Stimulated activated CD4-positive, alpha-beta T cell treated with anti-CD3 and anti-CD28 coated beads, Interleukin-1b, Interleukin-23, amount 100 ng/mL, for 1 hour (primary cell): ENCODE data around the gene ATP5PB.

Experiments used
- DNase-seq, 2 donors: peaks; one replicate each; pipeline ENCODE4 v3.0.0-alpha.2; 2020; ENCODE audit warnings: low read depth in 2 of 2

ATP5PB gene, protein sequence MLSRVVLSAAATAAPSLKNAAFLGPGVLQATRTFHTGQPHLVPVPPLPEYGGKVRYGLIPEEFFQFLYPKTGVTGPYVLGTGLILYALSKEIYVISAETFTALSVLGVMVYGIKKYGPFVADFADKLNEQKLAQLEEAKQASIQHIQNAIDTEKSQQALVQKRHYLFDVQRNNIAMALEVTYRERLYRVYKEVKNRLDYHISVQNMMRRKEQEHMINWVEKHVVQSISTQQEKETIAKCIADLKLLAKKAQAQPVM

DNA sequence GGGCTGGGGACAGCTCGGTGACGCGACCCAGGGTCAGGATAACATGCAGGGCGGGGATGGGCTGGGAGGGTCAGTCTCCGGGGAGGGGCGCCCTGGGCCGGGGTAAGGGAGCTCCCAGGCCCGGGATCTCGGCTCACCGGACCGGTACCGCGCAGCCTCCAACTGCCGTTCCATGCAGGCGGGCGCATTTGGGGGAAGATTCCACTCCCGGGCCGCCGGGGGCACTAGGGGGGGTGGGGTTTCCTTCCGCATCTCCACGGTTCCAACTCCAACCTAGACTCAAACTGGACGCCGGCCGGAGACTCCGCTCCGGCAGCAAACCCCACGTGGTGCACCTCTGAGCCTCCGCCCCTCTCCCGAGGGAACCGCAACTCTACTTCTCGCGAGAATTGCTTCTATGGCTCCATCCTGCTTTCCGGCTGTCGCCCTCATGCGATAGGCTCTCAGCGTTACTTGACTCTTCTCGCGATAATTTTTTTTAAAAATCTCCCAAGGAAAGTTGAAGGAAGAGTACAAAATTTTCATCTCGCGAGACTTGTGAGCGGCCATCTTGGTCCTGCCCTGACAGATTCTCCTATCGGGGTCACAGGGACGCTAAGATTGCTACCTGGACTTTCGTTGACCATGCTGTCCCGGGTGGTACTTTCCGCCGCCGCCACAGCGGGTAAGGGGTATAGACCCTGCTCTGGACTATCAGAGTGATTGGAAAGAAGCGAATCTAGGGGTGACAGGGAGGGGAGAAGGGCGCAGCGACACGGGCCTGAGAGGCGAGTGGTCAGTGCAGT is at the start of gene ATP5PB, which contains the start of gene WDR77:
Gene ATP5PB (plus strand): TSS at position 547 of the 785 bp plus-strand sequence. CDS start 78 bp downstream, at position 625.
Gene WDR77 (minus strand): TSS at position 339 of the 785 bp plus-strand sequence. CDS start 87 bp downstream, at position 252.
- DNase-seq, result peak; percentile 58 to 80

DNA sequence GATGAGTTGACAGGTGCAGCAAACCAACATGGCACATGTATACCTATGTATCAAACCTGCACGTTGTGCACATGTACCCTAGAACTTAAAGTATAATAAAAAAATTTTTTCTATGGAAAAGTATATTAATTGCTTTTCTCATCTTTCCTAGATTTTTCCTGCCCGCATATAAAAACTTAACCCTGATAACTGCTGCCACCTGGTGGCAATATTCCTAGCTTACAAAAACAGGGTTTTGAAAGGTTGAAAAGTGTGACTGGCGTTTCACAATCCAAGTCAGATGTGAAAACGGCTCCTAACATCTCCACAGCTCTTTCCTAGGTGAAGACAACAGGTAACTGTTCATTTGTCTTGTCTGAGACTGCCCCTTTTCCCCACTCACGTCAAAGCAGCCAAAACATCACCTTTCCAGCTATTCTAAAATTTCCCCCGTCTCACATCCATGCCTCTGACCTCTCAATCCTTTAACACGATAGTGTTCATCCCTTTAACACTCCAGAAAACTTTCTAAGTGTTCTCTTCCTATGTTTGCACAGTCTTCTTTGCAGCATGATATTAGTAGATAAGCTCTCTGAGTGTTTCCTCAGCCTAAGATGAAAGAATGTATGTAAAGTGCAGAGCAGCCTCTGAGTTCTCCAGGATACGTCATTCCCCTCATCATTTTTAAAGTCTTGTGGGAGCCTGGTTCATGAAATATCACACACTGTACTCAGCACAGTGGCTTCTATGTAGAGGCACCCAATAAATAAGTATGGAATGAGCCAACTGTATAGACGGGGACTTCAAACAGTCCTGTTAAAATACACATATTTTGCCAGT is 49.3 kb upstream of the ATP5PB start:
- DNase-seq, result peak in 1 of 2 donors; percentile 8

DNA sequence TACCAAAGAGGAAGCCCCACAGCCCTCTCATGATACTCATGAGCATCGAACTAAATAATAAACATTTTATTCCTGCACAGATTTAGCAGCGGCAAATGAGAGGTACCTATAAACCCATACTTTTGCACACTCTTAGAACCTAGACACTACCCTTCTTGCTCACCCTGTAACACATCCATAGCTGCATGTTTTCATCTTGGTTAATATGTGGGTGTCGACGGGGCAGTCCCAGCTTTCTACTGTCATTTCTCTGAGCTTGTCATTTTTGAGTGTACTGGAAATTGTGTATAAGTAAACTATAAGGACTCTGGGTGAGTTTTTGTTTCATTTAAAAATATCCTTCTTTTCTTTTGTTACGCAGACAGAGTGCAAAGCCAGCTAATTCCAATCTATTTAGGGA is 47.2 kb upstream of the ATP5PB start:
- DNase-seq, result no peak

DNA sequence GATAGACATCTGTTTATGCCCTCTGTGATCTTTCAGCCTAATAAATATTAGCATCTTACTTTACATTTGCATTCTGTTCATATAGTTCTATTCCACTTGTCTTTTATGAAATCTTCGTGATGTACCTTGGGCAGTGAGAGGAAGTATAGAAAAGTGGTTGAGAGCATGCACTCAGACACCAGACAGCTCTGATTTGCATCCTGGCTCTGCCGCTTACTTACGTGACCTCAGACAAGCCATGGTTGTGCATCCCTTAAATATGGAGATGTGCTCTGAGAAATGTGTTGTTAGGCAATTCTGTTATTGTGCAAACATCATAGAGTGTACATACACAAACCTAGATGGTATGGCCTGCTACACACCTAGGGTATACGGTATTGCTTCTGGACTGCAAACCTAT is 44.7 kb upstream of the ATP5PB start:
- no peak for DNase-seq

DNA sequence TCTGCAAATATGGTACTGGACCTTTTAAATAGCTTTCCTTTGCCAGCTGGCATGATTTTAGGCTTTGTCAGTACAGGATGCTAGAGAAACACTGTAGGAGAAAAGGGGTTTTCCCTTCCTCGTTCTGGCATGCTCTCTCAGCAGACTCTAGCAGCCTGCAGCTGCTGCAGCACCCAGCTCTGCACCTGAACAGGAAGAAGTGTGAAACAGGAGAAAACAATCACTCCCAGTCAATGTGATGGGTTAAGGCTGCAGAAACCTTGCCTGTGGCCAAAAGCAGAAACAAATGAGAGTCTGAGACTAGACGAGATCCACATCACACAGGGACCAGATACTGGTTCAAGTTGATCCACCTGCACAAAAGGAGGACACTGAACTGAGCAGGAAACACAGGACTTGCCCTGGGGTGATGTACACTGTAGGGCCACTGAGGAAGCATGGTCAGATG is 42.9 kb upstream of the ATP5PB start:
- no peak for DNase-seq

DNA sequence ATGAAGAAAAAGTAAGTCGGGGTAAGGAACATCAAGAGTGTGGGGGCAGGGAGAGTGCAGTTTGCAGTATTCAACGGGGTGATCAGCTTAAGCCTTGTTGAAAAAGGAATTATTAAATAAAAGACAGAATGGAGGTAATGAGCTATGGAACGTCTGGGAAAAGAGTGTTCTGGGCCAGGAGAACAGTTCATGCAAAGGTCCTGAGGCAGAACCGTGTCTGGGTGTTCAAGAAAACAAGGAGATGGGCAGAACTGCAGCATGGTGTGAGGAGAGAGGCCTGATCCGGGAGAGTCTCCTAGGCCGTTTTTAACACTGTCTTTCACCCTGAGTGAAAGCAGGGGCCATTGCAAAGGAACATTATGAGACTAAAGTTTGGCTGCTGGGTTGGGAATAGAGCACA is 42.0 kb upstream of the ATP5PB start:
- no peak for DNase-seq

DNA sequence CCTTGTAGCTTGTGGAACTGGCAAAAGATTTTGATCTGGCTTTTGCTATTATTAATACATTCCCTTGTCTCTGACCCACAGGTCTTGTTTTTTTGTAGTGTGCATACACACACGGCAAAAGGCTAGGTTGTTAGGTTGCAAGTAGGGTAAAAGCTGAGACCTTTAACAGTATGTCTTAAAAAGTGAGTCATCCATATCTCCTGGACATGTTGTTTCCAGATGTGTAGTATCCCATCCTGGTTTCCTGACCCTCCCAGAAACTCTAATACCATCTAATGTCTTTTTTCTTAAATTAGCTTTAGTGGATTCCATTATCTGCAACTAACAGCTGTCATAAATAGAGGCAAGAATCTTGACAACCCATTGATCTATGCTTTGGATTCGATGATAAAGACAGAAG is 36.4 kb upstream of the ATP5PB start:
- DNase-seq, result no peak

DNA sequence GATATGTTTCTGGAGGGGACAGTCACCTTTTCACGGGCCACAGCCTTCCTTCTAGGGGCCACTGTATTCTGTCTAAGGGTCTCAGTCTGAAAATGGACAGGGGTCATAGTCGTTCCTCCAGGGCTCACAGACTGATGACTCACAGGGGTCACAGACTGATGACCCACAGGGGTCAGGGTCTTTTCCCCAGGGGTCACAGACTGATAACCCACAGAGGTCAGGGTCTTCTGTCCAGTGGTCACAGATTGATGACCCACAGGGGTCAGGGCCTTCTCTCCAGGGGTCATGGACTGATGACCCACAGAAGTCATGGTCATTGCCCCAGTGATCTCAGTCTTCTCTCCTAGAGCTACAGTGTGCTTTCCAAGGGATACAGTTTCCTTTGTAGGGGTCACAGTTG is 34.5 kb upstream of the ATP5PB start:
- no peak for DNase-seq

DNA sequence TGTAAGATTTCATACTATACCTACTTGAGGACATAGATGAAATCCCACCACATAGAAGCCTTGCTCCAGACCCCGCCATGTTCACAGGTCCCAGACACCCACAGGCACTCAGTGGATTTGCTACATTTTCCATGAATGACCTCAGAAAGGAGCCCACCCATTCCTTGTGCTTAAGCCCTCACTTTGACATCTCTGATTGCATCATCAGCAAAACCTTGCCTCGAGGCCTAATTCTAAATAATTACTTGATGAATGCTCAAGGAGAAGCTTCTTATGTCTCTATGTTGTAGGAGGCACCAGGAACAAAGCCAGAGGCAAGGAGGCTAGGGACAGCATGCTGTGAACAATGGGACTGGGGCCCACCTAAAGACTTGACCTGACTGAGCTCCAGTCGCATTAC is 33.8 kb upstream of the ATP5PB start:
- DNase-seq, result no peak

DNA sequence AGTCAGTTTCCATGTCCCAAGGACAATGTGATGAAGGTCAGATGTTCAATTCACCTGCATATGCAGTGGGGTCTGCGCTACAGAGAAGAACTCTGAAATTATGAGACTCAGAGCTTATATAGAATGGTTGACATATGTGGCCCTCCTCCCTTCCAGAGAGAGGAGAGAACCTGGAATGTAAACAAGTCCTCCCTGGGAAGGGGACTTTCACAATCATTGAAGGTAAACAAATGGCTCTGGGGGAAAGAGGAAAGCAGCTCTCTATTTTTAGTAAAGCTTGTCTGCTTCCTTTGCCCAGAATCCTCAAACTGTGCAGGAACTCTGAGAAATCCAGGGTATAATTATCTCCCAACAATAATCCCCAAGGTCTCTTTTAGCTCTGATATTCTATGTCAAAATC is 31.5 kb upstream of the ATP5PB start:
- no peak for DNase-seq

DNA sequence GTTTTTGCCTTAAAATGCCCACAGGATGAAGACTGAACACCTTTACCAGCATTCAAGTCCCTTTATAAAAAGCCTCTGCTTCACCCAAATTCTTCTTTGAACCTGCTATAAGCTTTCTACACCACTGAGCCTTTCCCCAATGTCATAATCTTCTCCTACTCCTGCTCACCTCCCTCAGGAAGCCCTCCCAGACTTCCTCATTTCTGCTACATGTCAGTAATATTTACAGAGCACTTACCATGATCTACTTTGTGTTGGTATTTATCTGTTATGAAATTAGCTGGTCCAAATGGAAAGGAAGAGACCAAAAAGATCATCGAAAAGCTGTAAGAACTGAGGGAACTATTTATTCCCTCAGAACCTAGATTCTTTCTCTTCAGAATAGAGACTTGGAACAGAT is 30.2 kb upstream of the ATP5PB start:
- no peak for DNase-seq

DNA sequence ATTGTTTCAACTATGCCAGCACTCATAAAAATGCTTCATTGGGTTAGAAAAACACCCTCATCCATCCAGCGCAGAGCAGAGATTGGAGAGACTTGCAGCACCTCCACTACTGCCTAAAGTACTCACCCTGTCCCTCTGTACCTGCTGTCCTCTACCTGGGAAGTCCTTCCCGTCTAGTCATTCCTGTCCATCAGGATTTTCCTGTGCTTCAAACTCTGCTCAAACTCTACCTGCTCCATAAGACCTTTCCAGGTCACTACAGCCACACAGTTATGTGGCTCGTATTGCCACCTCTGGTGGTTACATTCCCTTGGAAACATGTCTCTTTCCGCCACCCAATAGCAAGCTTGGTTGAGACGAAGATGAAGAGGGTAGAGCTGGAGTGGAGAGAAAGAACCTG is 28.9 kb upstream of the ATP5PB start:
- DNase-seq, result no peak

DNA sequence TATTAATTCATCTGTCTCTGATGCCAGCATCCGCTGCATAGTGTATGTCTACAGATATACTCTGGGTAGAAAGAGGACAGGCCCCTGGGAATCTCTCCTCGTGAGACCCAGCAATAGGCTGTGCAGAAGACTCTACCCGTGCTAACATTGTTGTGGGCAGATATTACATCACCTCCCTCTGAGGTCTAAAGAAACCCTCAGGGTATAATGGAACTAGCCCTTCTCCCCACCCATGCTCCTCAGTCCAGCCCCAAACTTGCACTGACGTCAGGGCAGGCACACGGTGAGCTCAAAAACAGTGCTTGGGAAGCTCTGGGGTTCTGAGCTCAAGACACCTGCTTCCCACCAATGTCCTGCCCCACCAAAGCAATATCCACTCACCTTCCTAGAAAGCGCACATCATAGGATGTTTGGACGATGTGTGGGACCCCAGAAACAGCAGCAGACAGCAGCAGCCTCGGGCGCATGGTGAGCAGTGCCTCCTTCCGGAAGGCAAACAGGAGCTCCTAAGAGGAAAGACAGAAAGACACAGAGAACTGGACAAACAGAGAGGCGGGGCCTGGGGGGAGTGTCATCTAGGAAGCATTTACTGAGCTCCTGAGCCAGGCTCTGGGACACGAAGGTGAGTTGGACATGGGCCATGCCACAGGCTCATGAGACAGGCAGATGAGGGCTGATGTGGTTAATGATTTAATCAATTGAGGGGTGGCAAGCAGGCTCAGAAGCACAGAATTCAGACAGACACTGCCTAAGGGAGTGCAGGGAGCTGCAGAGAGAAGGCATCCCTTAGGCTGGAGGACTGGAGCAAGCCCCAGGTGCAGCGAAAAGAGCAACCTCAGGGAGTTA is 26.5 kb upstream of the ATP5PB start:
- no peak for DNase-seq

DNA sequence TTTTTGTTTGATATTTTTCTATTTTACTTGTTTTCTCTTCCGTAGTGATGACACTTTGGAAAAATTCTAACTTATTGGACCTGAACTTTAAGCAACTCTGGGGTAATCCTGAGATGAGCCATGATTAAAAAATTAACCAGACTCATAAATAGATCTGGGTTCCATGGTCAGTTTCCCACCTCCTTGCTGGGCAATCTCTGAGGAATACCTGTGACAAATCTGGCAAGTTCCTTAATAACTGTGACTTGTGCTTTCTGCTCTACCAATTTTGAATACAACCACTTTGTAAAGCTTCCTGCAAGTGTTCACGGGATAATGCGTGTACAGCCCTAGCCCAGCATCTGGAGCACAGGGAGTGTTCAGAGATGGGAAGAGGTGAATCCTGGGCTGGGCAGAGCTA is 25.0 kb upstream of the ATP5PB start:
- no peak for DNase-seq

DNA sequence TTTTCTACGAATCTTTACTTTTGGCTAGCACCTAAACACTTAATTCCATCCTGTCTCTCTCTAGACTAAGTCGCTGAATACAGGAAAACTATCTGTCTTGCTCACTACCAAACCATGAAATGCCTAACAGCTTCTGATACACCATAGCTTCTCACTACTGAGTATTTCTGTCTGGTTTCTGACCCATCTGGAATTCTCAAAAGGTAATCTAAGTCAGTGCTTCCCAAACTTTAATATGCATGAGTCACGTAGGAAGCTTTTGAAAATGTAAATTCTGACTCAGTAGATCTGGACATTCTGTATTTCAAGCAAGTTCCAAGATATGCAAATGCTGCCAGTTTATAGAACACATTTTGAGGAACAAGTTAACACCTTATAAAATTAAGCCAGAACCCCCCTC is 12.5 kb upstream of the ATP5PB start:
- no peak for DNase-seq

DNA sequence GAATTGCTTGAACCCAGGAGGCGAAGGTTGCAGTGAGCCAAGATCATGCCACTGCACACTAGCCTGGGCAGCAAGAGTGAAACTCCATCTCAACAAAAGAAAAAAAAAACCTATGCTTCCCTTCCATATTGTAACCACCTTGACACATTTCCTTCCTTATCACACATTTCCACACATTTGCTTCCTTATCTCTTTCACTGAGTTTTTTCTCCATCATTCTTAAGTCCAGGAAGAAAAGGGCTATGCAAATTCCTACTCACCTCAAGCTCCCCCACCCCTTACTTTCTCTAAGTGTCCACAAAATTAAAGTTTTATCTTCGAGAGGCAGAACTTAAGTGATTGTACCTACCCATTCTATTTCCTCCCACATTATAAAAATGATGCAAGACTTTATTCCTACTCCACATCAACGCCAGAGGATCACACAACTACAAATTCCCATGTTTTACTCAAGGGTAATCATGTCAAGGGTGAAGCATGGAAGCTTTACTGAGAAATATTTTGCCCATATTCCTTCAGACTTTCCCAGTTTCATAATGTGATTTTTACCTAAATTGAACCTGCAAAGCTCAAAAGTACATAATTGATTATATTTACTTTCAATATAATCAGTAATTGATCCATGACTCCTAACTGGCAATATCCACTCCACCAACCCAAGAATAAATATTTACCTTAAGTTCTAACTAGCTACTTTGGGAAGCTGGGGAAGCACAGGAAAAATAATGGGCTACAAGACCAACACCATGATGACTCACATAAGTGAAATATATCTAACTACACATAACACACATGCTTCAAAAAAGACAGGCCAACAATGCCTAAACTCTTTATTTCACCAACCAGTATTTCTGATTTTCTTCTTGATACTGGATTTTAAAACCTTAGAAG is 9.6 kb upstream of the ATP5PB start:
- no peak for DNase-seq

DNA sequence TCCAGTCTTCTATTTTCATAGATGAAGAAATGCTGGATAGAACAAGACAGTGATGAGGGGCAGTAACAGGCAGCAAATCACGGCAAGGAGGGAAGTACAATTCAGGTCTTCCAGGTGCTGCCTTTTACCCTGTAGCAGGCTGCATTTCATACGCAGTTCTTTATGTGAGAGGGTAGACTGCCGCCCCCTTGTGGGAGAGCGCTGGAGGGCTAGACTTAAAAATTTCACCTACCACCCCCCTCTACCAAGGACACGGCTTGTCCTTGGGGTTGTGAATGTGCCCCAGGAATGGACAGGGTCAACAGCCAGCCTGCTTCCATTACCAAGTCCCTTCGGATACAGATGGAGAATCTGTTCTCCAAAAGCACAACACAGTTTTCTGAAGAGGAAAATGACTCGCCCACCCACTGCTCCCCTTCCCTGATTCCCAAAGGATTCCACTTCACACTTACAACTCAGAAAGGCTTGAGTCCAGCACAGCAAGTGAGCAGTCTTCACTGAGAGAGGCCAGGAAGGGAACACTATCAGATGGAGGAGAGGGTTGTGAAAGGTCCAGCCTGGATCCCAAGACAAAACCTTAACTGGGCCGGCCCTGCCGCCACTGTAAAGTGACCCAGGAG is 7.6 kb upstream of the ATP5PB start:
- peak; percentile 29 to 35 for DNase-seq

DNA sequence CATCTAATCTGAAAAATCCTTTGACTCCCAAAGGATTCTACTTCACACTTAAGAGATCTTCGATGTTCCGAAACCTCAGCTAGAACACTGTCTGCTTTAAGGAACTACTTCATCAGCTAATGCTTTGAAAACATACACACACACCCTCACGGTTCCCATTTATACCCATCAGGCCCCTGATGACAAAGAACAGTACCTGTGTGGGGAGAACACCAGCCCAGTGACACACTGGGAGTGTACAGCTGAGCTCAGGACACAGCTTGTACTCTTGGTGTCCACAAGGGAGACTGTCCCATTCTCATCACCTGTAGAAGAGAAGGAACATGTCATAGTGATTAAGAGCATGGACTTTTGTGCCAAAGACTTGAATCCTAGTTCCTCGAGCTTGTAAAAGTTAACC is 6.8 kb upstream of the ATP5PB start:
- no peak for DNase-seq

DNA sequence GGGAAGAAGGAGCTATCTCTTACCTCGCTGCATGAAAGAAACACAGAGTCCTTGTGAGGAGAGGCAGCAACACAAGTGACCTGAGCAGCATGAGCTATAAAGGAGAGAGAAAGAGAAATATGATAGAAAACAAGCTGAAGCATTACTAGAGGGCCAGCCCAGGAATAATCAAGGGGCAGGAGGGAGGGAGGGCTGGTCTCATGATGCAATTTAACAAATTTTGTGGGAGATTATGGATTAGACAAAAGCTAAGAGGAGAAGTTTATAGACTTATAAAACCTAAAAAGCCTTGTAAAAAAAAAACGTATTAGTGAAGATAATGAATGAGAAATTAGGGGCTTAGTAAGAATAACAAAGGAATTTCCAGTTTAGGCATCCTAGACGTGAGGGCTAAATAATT is 5.2 kb upstream of the ATP5PB start:
- DNase-seq, result no peak

DNA sequence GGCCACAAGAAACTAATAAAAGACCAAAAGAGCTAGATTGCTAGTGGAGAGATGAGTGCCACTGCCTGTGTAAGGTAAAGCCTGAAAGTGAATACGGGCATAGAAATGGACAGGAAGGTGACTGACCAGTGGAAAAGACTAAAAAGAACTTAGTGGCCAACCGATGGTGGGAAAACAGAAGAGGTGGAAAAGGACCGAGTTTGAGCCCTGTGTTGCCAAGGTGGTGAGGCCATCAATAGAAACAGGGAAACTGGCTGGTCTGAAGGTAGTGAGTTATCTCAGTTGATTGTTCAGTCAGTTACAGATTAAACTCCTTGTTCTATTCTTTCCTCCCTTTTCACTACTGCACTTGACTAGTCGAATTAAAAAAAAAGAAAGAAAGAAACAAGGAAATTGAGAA is 2.7 kb upstream of the ATP5PB start:
- DNase-seq, result no peak
